Neural crest cell (in vitro differentiated cells): Measurements from ENCODE around the gene DNAH2. TPM values are rescaled to one million over a fixed set of nuclear protein-coding genes. Genes with fewer than 3 reads are reported as not detected.

Experiments
- DNase-seq: peaks from one replicate; pipeline ENCODE4 v3.0.0; 2021; ENCODE audit warnings: low read depth, mixed read lengths, low spot score
- H3K27ac Mint-ChIP-seq: one replicate; pipeline ENCODE4 v1.8.0; 2021; ENCODE audit warnings: mild to moderate bottlenecking, mixed read lengths; ENCODE audit not compliant: unreplicated experiment
- H3K27me3 Mint-ChIP-seq: 2 replicates; pipeline ENCODE4 v1.8.0; 2021; ENCODE audit warnings: low read depth, mild to moderate bottlenecking, mixed read lengths
- H3K36me3 Mint-ChIP-seq: 2 replicates; pipeline ENCODE4 v1.8.0; 2021; ENCODE audit warnings: low read depth, mild to moderate bottlenecking, mixed read lengths
- H3K4me1 Mint-ChIP-seq: 2 replicates; pipeline ENCODE4 v1.8.0; 2021; ENCODE audit warnings: mixed read lengths
- H3K4me3 Mint-ChIP-seq: one replicate; pipeline ENCODE4 v1.8.0; 2021; ENCODE audit warnings: mild to moderate bottlenecking, mixed read lengths
- H3K9me3 Mint-ChIP-seq: 2 replicates; pipeline ENCODE4 v1.8.0; 2021; ENCODE audit warnings: mixed read lengths
- CTCF ChIP-seq: fragments of 200-600 bp; sonication (generic); conservative IDR thresholded peaks from 2 replicates; pipeline ENCODE4 v1.5.0; 2021; ENCODE audit warnings: antibody characterized with exemption, mild to moderate bottlenecking
- total RNA-seq: library from RNA; stranded (reverse); gene quantifications from 2 replicates; pipeline ENCODE4 v1.2.1, GENCODE V29; 2021

DNAH2 gene
- total RNA-seq, 1 donor from 2014 or later: 0.16 TPM

GRCh38 chr17:7845359-7846062 is 128.0 kb downstream of the DNAH2 start:
- no peak for TF ChIP-seq CTCF
- peaks cover 3% of the 10 kb centered on the region for H3K27me3 Mint-ChIP-seq
- no peaks in the 10 kb centered on the region for H3K36me3 Mint-ChIP-seq
- peak overlapping the region; percentile 97 for H3K4me3 Mint-ChIP-seq
- no peak for DNase-seq
- H3K9me3 Mint-ChIP-seq: no peaks in the 10 kb centered on the region
- peaks cover 33% of the 10 kb centered on the region for H3K4me1 Mint-ChIP-seq
- H3K27ac Mint-ChIP-seq: no peak overlapping the region

GRCh38 chr17:7846063-7846735 is 128.7 kb downstream of the DNAH2 start:
- Mint-ChIP-seq H3K9me3 (no peaks in the 10 kb centered on the region), H3K27ac (no peak overlapping the region), H3K27me3 (peaks cover 3% of the 10 kb centered on the region), H3K4me1 (peaks cover 26% of the 10 kb centered on the region), H3K36me3 (no peaks in the 10 kb centered on the region), H3K4me3 (peak overlapping the region; percentile 61)
- TF ChIP-seq CTCF: no peak
- DNase-seq: no peak

GRCh38 chr17:7846765-7847661 is 129.5 kb downstream of the DNAH2 start:
- no peak for DNase-seq
- H3K36me3 Mint-ChIP-seq: peaks cover 4% of the 10 kb centered on the region

GRCh38 chr17:7848131-7848579 is 130.6 kb downstream of the DNAH2 start:
- no peak for DNase-seq
- Mint-ChIP-seq H3K4me1 (peaks cover 15% of the 10 kb centered on the region), H3K9me3 (no peaks in the 10 kb centered on the region), H3K27me3 (peaks cover 6% of the 10 kb centered on the region), H3K4me3 (no peak overlapping the region), H3K36me3 (peaks cover 7% of the 10 kb centered on the region), H3K27ac (no peak overlapping the region)
- TF ChIP-seq CTCF: no peak

More at GRCh38 chr17:7846765-7847661, 129.5 kb downstream of the DNAH2 start:
- Mint-ChIP-seq H3K4me1 (peaks cover 26% of the 10 kb centered on the region), H3K27ac (no peak overlapping the region), H3K4me3 (peak overlapping the region; percentile 76), H3K27me3 (peaks cover 6% of the 10 kb centered on the region), H3K9me3 (no peaks in the 10 kb centered on the region)
- no peak for TF ChIP-seq CTCF

- H3K27ac Mint-ChIP-seq: no peak overlapping the region
- H3K36me3 Mint-ChIP-seq: peaks cover 7% of the 10 kb centered on the region
- H3K27me3 Mint-ChIP-seq: peaks cover 6% of the 10 kb centered on the region
- TF ChIP-seq CTCF: no peak
- H3K9me3 Mint-ChIP-seq: no peaks in the 10 kb centered on the region
- H3K4me1 Mint-ChIP-seq: peaks cover 11% of the 10 kb centered on the region
- H3K4me3 Mint-ChIP-seq: no peak overlapping the region
- no peak for DNase-seq
These were observed 131.2 kb downstream of the DNAH2 start for GRCh38 chr17:7848739-7849129.
